GM12878 (cell line): Measurements from ENCODE around the gene LHFPL5.

ENCODE experiments used
- CTCF ChIP-seq, 3 experiments: IDR thresholded peaks in 2 of 3; conservative IDR thresholded peaks in 1 of 3; 2 replicates each; pipeline ENCODE4 v1.5.1; 2011; ENCODE audit warnings: low read depth in 3 of 3, low read length in 3 of 3, mild to moderate bottlenecking in 3 of 3, control low read depth in 2 of 3, moderate library complexity in 2 of 3, inconsistent platforms in 1 of 3, mixed read lengths in 1 of 3; ENCODE audit not compliant: control insufficient read depth in 2 of 3, insufficient read depth in 1 of 3; ENCODE audit errors: extremely low read depth in 1 of 3
- JUND ChIP-seq: IDR thresholded peaks from 2 replicates; pipeline ENCODE4 v1.6.1; 2012; ENCODE audit warnings: low read depth, mild to moderate bottlenecking, low read length, improper control_type of control experiment, moderate library complexity
- NBN ChIP-seq: fragments of 450-650 bp; IDR thresholded peaks from 2 replicates; pipeline ENCODE4 v1.6.1; 2016
- NRF1 ChIP-seq: conservative IDR thresholded peaks from 2 replicates; pipeline ENCODE4 v1.6.1; 2011; ENCODE audit warnings: mild to moderate bottlenecking, low read depth, low read length, improper control_type of control experiment
- POLR2A ChIP-seq: IDR thresholded peaks from 2 replicates; pipeline ENCODE4 v1.6.1; 2011; ENCODE audit warnings: low read depth, mild to moderate bottlenecking, low read length
- RFX5 ChIP-seq: IDR thresholded peaks from 2 replicates; pipeline ENCODE4 v1.6.1; 2011; ENCODE audit warnings: low read depth, low read length, improper control_type of control experiment

GRCh38 chr6:35850208-35850607 is 45.1 kb downstream of the LHFPL5 start:
- TF ChIP-seq RFX5 (no peak), CTCF (IDR thresholded peaks at IDR 0.05 in 2 of 3, conservative IDR thresholded peaks at IDR 0.05 in 1 of 3; ENCODE audit: control insufficient read depth in 2 of 3, extremely low read depth in 1 of 3, insufficient read depth in 1 of 3, low read depth in 3 of 3, low read length in 3 of 3) (no peak), POLR2A (no peak), NBN (no peak), JUND (no peak), NRF1 (no peak)
